A549 treated with AZD9567 at 1 μM for 4 hours (cell line): ENCODE results near the gene EVI2A. TPM values are rescaled to one million over a fixed set of nuclear protein-coding genes. Genes with fewer than 3 reads are reported as not detected.

Experiments used
- total RNA-seq: library from RNA; stranded (reverse); fragments of 200-300 nt; extraction: Qiagen RNA extraction; gene quantifications from 5 replicates; pipeline ENCODE4 v1.2.3, GENCODE V29; 2022; ENCODE audit not compliant: insufficient read depth

The EVI2A gene
- total RNA-seq: not detected in 5 replicates

GRCh38 chr17:31321481-31321880 is at the start of gene EVI2A:
EVI2A (minus strand) TSS chr17:31321622; CDS start chr17:31319013, 2,609 bp downstream.

GRCh38 chr17:31313982-31314781 is 7.2 kb downstream of the EVI2A start, which contains the start of gene EVI2B:
EVI2B (minus strand) TSS chr17:31314054; CDS start chr17:31305609, 8,445 bp downstream.

GRCh38 chr17:31297090-31297489 is 24.3 kb downstream of the EVI2A start, which contains the start of gene OMG:
OMG (minus strand) TSS chr17:31297239; CDS start chr17:31296331, 908 bp downstream.

Other genes with a start within 250 kb of the EVI2A start
- 15.7 to 32.1 TPM (median 19.1 TPM) in 5 replicates for gene NF1, start 226.6 kb downstream of the EVI2A start, total RNA-seq
- gene OMG, start 24.4 kb downstream of the EVI2A start, total RNA-seq: not detected in 5 replicates
- 0.09 TPM in 1 of 5 replicates, not detected in the others for gene EVI2B, start 7.6 kb downstream of the EVI2A start, total RNA-seq
- 1.5 to 5.4 TPM (median 2.3 TPM) in 5 replicates for gene RAB11FIP4, start 70.1 kb upstream of the EVI2A start, total RNA-seq